OCI-LY1 (cell line): Measurements from ENCODE around the gene ETV1.

ENCODE experiments used
- H2AFZ ChIP-seq: fragments of 200-600 bp; sonication (generic), shearing (Covaris generic); 2 replicates; pipeline ENCODE4 v1.6.0; 2014; ENCODE audit warnings: antibody characterized with exemption, mild to moderate bottlenecking, low read length
- H3F3A ChIP-seq: fragments of 200-600 bp; sonication (generic), shearing (Covaris generic); 2 replicates; pipeline ENCODE4 v1.6.0; 2014; ENCODE audit warnings: mild to moderate bottlenecking, antibody characterized with exemption, low read length, moderate library complexity; ENCODE audit not compliant: insufficient read depth
- H3K27ac ChIP-seq: fragments of 200-600 bp; sonication (generic); 2 replicates; pipeline ENCODE4 v1.5.1; 2014; ENCODE audit warnings: low read length, mixed run types, mild to moderate bottlenecking, low read depth; ENCODE audit not compliant: poor library complexity, severe bottlenecking
- H3K27me3 ChIP-seq: fragments of 200-600 bp; sonication (generic); 2 replicates; pipeline ENCODE4 v1.6.0; 2014; ENCODE audit warnings: antibody characterized with exemption, mild to moderate bottlenecking, low read length, moderate library complexity; ENCODE audit not compliant: insufficient read depth
- H3K36me3 ChIP-seq: fragments of 200-600 bp; sonication (generic); 2 replicates; pipeline ENCODE4 v1.6.1; 2014; ENCODE audit warnings: mild to moderate bottlenecking, antibody characterized with exemption, low read length, moderate library complexity, mixed read lengths; ENCODE audit not compliant: insufficient read depth
- H3K4me1 ChIP-seq: fragments of 200-600 bp; sonication (generic); 2 replicates; pipeline ENCODE4 v1.5.1; 2014; ENCODE audit warnings: mild to moderate bottlenecking, low read length, moderate library complexity; ENCODE audit not compliant: insufficient read depth, severe bottlenecking
- H3K4me2 ChIP-seq: fragments of 200-600 bp; sonication (generic), shearing (Covaris generic); 2 replicates; pipeline ENCODE4 v1.6.1; 2014; ENCODE audit warnings: low read length
- H3K4me3 ChIP-seq: fragments of 200-600 bp; sonication (generic); 2 replicates; pipeline ENCODE4 v1.5.1; 2014; ENCODE audit warnings: low read length, low read depth, mild to moderate bottlenecking, mixed read lengths; ENCODE audit not compliant: poor library complexity, severe bottlenecking
- H3K79me2 ChIP-seq: fragments of 200-600 bp; shearing (Covaris generic); 2 replicates; pipeline ENCODE4 v1.6.1; 2016; ENCODE audit warnings: mixed run types, low read length, mixed read lengths; ENCODE audit not compliant: insufficient read depth
- H3K9ac ChIP-seq: fragments of 200-600 bp; sonication (generic), shearing (Covaris generic); 2 replicates; pipeline ENCODE4 v1.6.1; 2014; ENCODE audit warnings: mild to moderate bottlenecking, low read length, mixed read lengths
- H3K9me2 ChIP-seq: fragments of 200-600 bp; sonication (generic), shearing (Covaris generic); 2 replicates; pipeline ENCODE4 v1.6.1; 2014; ENCODE audit warnings: low read depth, mild to moderate bottlenecking, low read length, mixed read lengths
- H3K9me3 ChIP-seq: fragments of 200-600 bp; shearing (Covaris generic); 2 replicates; pipeline ENCODE4 v1.6.1; 2014; ENCODE audit warnings: low read length, mixed read lengths
- H4K20me1 ChIP-seq: fragments of 200-600 bp; sonication (generic), shearing (Covaris generic); 2 replicates; pipeline ENCODE4 v1.6.0; 2016; ENCODE audit warnings: mild to moderate bottlenecking, low read length; ENCODE audit not compliant: insufficient read depth
- EZH2 ChIP-seq: fragments of 200-600 bp; sonication (generic), shearing (Covaris generic); IDR thresholded peaks from 2 replicates; pipeline ENCODE4 v1.8.0; 2017; ENCODE audit warnings: borderline replicate concordance, mixed run types, mild to moderate bottlenecking, antibody characterized with exemption, low read length, moderate library complexity, mixed read lengths
- TF ChIP-seq, protein P1 (sequence below): fragments of 200-600 bp; sonication (generic), shearing (Covaris generic); IDR thresholded peaks from 2 replicates; pipeline ENCODE4 v1.5.1; 2017; ENCODE audit warnings: mild to moderate bottlenecking, antibody characterized with exemption, low read length, moderate library complexity, mixed read lengths

ETV1 gene

GRCh38 chr7:13860734-13861133 lies 128.7 kb downstream of the ETV1 start:
- Histone ChIP-seq H3K36me3 (no peaks in the 10 kb centered on the region; the same call in 1 of the 2 replicates), H3F3A (no peaks in the 10 kb centered on the region), H4K20me1 (no peaks in the 10 kb centered on the region), H3K27ac (peak overlapping the region; percentile 15), H3K9me3 (no peaks in the 10 kb centered on the region), H3K27me3 (no peaks in the 10 kb centered on the region), H3K4me2 (no peak overlapping the region), H3K9ac (no peak overlapping the region), H2AFZ (peak overlapping the region; percentile 39; the same call in 1 of the 2 replicates), H3K4me3 (no peak overlapping the region), H3K4me1 (peaks cover 26% of the 10 kb centered on the region), H3K9me2 (no peaks in the 10 kb centered on the region), H3K79me2 (no peaks in the 10 kb centered on the region)
- TF ChIP-seq, protein P1, sequence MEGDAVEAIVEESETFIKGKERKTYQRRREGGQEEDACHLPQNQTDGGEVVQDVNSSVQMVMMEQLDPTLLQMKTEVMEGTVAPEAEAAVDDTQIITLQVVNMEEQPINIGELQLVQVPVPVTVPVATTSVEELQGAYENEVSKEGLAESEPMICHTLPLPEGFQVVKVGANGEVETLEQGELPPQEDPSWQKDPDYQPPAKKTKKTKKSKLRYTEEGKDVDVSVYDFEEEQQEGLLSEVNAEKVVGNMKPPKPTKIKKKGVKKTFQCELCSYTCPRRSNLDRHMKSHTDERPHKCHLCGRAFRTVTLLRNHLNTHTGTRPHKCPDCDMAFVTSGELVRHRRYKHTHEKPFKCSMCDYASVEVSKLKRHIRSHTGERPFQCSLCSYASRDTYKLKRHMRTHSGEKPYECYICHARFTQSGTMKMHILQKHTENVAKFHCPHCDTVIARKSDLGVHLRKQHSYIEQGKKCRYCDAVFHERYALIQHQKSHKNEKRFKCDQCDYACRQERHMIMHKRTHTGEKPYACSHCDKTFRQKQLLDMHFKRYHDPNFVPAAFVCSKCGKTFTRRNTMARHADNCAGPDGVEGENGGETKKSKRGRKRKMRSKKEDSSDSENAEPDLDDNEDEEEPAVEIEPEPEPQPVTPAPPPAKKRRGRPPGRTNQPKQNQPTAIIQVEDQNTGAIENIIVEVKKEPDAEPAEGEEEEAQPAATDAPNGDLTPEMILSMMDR: no peak
- TF ChIP-seq EZH2: no peak

DNA sequence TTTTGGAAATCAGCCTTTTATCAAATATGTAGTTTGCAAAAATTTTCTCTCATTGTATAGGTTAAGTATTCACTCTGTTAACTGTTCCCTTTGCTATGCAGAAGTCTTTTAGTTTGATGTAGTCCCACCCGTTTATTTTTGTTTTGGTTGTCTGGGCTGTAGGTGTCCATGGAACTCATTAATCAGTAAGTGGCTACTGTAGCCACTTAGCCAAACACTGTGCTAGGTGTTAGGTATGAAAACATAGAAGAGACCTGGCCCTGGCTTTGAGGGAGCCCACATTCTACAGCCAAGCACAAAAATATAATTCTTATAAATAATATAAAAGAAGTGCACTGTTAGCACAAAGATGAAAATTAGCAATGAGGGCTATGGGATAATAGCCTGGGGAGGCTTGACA lies 133.5 kb downstream of the ETV1 start:
- no peaks in the 10 kb centered on the region; the same call in 1 of the 2 replicates for H3K36me3 ChIP-seq

GRCh38 chr7:13852281-13852968 lies 137.0 kb downstream of the ETV1 start:
- Histone ChIP-seq H3K9ac (no peak overlapping the region), H3K9me2 (no peaks in the 10 kb centered on the region), H3K4me1 (peaks cover 21% of the 10 kb centered on the region), H4K20me1 (no peaks in the 10 kb centered on the region), H3K27me3 (no peaks in the 10 kb centered on the region), H3K36me3 (no peaks in the 10 kb centered on the region), H2AFZ (peak overlapping the region; percentile 46; the same call in 1 of the 2 replicates), H3K9me3 (no peaks in the 10 kb centered on the region), H3F3A (no peaks in the 10 kb centered on the region), H3K27ac (no peak overlapping the region), H3K4me2 (no peak overlapping the region), H3K4me3 (no peak overlapping the region), H3K79me2 (no peaks in the 10 kb centered on the region)
- no peak for TF ChIP-seq EZH2
- TF ChIP-seq, protein P1: no peak

More for the DNA sequence above, 133.5 kb downstream of the ETV1 start:
- no peaks in the 10 kb centered on the region for H3K27me3 ChIP-seq
- H3K4me3 ChIP-seq: no peak overlapping the region
- TF ChIP-seq EZH2: no peak
- TF ChIP-seq, protein P1: no peak
- H3K9me3 ChIP-seq: no peaks in the 10 kb centered on the region
- no peaks in the 10 kb centered on the region for H3K9me2 ChIP-seq
- no peaks in the 10 kb centered on the region for H3F3A ChIP-seq
- no peaks in the 10 kb centered on the region for H4K20me1 ChIP-seq
- no peak overlapping the region for H3K9ac ChIP-seq
- H3K79me2 ChIP-seq: no peaks in the 10 kb centered on the region
- no peak overlapping the region for H2AFZ ChIP-seq
- H3K4me1 ChIP-seq: peaks cover 28% of the 10 kb centered on the region
- no peak overlapping the region for H3K27ac ChIP-seq
- H3K4me2 ChIP-seq: no peak overlapping the region
